COLO668 (cell line): Measurements from ENCODE around the gene NEURL1B.

Source experiments
- DNase-seq: peaks from one replicate; lab custom pipeline; 2025; ENCODE audit not compliant: unreplicated experiment; lab: John Stamatoyannopoulos, UW

The NEURL1B gene

GRCh38 chr5:172607213-172607793 lies 33.8 kb upstream of the NEURL1B start:
- no peak for DNase-seq

- no peak for DNase-seq
Measured at GRCh38 chr5:172608773-172609172, 32.3 kb upstream of the NEURL1B start.

GRCh38 chr5:172610643-172611042 lies 30.4 kb upstream of the NEURL1B start:
- DNase-seq, result no peak

- no peak for DNase-seq
Measured at GRCh38 chr5:172611913-172612312, 29.1 kb upstream of the NEURL1B start.

- no peak for DNase-seq
Measured at GRCh38 chr5:172612771-172613170, 28.3 kb upstream of the NEURL1B start.

GRCh38 chr5:172616136-172616535 lies 24.9 kb upstream of the NEURL1B start:
- DNase-seq, result no peak

DNA sequence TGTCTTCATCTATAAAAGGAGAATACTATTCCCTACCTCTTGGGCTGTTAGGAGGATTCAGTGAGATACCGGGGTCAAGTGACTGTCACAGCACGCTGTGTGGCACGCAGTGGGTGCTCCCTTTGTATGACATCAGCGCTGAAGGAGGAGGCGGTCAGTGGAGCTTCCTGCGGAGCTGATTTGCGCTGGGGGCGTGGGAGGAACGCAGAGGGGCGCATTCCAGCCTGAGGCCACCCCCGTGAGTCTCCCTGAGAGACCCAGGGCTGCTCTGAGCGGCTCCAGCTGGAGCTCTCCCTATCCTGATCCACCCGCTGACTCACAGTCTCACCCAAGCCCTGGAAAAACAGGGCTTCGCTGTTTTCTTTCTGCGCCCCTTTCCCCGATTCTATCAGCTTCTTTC lies 24.3 kb upstream of the NEURL1B start:
- no peak for DNase-seq

DNA sequence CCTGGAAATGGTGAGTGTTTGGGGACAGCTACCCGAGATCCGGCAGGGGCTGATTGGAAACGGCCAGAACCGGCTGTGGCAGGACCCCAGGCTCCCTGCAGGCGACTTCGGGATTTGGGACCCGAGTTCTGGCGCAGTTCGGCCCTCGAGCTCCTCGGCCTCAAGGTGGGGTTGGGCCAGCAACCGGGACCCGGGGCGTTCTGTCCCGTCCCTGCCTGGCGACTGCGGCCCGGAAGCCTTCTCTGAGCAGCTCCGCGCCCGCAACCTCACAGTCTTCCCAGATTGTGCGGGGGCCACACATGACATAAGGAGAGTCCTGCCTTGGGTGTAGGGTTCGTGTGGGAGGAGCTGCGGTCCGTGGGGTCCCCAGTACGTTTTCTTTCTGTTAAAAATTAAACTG lies 23.2 kb upstream of the NEURL1B start:
- no peak for DNase-seq

DNA sequence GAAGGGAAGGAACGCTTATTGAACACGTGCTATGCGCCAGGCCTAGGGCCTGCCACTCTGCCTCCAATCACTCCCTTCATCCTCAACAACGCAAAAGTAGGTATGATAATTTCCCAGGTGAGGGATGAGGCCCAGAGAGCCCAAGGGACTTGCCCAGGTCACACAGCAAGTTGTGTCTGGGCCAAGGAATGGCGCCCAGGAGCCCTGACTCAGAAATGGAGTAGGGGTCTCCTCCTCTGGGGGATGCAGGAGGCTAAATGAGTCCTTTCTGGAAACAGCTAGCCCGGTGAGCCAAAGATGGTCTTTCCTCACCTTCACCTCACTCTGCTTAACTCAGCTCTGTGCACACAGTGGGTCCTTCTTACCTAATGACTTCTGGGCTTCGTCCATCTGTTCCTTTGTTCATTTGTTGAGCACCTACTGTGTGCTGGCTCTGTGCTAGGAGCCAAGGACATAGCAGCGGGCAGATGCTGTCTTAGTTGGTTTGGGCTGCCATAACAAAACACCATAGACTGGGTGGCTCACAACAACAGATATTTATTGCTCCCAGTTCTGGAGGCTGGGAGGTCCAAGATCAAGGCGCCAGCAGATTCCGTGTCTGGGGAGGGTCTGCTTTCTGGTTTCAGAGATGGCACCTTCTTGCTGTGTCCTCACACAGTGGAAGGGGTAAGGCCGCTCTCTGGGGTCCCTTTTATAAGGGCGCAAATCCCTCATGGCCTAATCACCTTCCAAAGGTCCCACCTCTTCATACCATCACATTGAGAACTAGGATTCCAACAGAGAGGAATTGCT lies 22.3 kb upstream of the NEURL1B start:
- DNase-seq, result no peak

GRCh38 chr5:172620506-172620905 lies 20.6 kb upstream of the NEURL1B start:
- DNase-seq, result no peak

GRCh38 chr5:172622091-172623046 lies 18.7 kb upstream of the NEURL1B start:
- DNase-seq, result peak; percentile 3

DNA sequence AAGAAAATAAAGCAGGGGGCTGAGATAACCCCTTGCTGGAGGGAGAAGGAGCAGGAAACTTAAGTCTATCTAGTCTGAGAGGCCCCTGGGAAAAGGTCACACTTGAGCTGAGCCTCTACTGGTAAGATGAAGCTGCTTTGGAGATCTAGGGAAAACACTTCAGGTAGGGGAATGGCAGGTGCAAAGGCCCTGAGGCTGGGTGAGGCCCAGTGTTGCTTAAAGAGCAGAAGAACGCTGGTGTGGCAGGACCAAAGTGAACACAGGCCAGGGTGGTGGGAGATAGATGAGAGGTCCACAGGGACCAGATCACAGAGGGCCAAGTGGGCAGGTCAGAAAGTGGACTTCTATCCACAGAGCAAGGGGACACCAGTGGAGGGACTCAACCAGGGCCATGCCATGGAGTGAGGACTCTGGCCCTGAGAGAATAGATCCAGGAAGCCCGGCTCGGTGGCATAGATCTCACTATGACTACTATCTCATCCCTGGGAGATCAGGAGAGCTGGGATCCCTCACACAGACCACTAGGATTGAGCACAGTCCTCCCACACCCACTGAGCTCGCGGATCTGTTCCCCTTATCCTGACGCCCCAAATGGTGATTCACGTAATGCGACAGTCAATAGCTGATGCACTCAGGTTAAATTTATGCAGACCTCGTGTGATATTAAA lies 17.6 kb upstream of the NEURL1B start:
- no peak for DNase-seq

GRCh38 chr5:172624083-172624995 lies 16.7 kb upstream of the NEURL1B start:
- DNase-seq, result no peak

- DNase-seq, result no peak
Measured at GRCh38 chr5:172624996-172625964, 15.8 kb upstream of the NEURL1B start.

GRCh38 chr5:172626031-172626581 lies 15.0 kb upstream of the NEURL1B start:
- no peak for DNase-seq

GRCh38 chr5:172630082-172630481 lies 11.0 kb upstream of the NEURL1B start:
- DNase-seq, result no peak

GRCh38 chr5:172630482-172630881 lies 10.6 kb upstream of the NEURL1B start:
- no peak for DNase-seq

DNA sequence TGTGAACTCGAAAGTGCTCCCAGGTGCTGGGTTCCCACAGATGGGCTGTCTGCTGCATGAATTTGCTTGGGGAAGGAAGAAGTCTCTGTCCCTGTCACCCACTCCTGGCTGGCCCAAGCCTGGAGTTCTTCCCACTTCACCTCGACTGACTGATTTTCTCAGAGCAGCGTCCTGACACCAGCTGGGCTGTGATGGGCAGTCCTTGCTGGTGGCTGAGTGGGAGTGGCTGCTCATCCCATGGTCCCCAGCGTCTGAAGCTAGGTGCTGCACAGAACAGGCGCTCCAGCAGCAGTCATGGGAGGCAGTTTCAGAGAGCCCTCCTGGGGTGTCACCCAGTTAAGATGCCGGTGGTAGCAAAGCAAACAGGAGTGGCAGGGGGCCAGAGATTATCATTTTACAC lies 10.1 kb upstream of the NEURL1B start:
- no peak for DNase-seq
